CD14-positive monocyte (primary cell): ENCODE results near the gene CAMK4. TPM values are rescaled to one million over a fixed set of nuclear protein-coding genes. Genes with fewer than 3 reads are reported as not detected.

Source experiments
- DNase-seq, 3 donors: peaks; one replicate each; pipeline ENCODE4 v3.0.0-alpha.2; 2011 to 2022
- H2AFZ ChIP-seq: 2 replicates; pipeline ENCODE4 v1.6.0; 2012; ENCODE audit warnings: mild to moderate bottlenecking, low read depth, low read length, inconsistent platforms; ENCODE audit not compliant: insufficient read depth, poor library complexity, severe bottlenecking
- H3K27ac ChIP-seq, 2 donors: 1 replicate in 1 of 2; 2 replicates in 1 of 2; pipeline ENCODE4 v1.5.1; 2012 to 2013; ENCODE audit warnings: low read length in 2 of 2, control low read depth in 1 of 2, inconsistent platforms in 1 of 2, low read depth in 1 of 2, mild to moderate bottlenecking in 1 of 2
- H3K27me3 ChIP-seq, 2 donors: one replicate each; pipeline versions ENCODE4 v1.6.0 to v1.6.1; 2011 to 2013; ENCODE audit warnings: low read length in 2 of 2; ENCODE audit not compliant: control insufficient read depth in 2 of 2, insufficient read depth in 2 of 2
- H3K36me3 ChIP-seq, 2 donors: replicated peaks in 1 of 2; 1 replicate in 1 of 2; 2 replicates in 1 of 2; pipeline versions ENCODE4 v1.5.1 to v1.6.1; 2012 to 2013; ENCODE audit warnings: low read length in 2 of 2, control low read depth in 1 of 2, inconsistent platforms in 1 of 2, mild to moderate bottlenecking in 1 of 2; ENCODE audit not compliant: insufficient read depth in 2 of 2, control insufficient read depth in 1 of 2
- H3K4me1 ChIP-seq, 2 donors: 1 replicate in 1 of 2; 2 replicates in 1 of 2; pipeline versions ENCODE4 v1.5.1 to v1.6.1; 2012 to 2013; ENCODE audit warnings: low read length in 2 of 2, control low read depth in 1 of 2, inconsistent platforms in 1 of 2, mild to moderate bottlenecking in 1 of 2, moderate library complexity in 1 of 2; ENCODE audit not compliant: insufficient read depth in 2 of 2, control insufficient read depth in 1 of 2
- H3K4me2 ChIP-seq: replicated peaks from 2 replicates; pipeline ENCODE3; 2012; ENCODE audit warnings: low read length, moderate library complexity, mild to moderate bottlenecking; ENCODE audit not compliant: poor library complexity, severe bottlenecking; ENCODE audit errors: extremely low read depth
- H3K4me3 ChIP-seq, 3 experiments: fragments of 200-600 bp in 1 of 3; sonication (generic) in 1 of 3; replicated peaks in 1 of 3; 1 replicate in 2 of 3; 2 replicates in 1 of 3; pipeline ENCODE4 v1.5.1; 2011 to 2013; ENCODE audit warnings: low read length in 3 of 3, mild to moderate bottlenecking in 3 of 3, control low read depth in 2 of 3, low read depth in 2 of 3, inconsistent platforms in 1 of 3, moderate library complexity in 1 of 3
- H3K79me2 ChIP-seq: 2 replicates; pipeline ENCODE4 v1.6.0; 2012; ENCODE audit warnings: mild to moderate bottlenecking, control low read depth, inconsistent platforms, low read length, moderate library complexity; ENCODE audit not compliant: insufficient read depth
- H3K9ac ChIP-seq: 2 replicates; pipeline ENCODE4 v1.6.0; 2017; ENCODE audit warnings: low read length, mild to moderate bottlenecking; ENCODE audit not compliant: insufficient read depth, poor library complexity, severe bottlenecking
- H3K9me3 ChIP-seq, 2 donors: replicated peaks in 1 of 2; 1 replicate in 1 of 2; 2 replicates in 1 of 2; pipeline versions ENCODE4 v1.5.1 to v1.6.1; 2012 to 2013; ENCODE audit warnings: low read length in 2 of 2, control low read depth in 1 of 2; ENCODE audit not compliant: control insufficient read depth in 1 of 2, insufficient read depth in 1 of 2
- H4K20me1 ChIP-seq: 2 replicates; pipeline ENCODE4 v1.6.0; 2012; ENCODE audit warnings: mild to moderate bottlenecking, low read length, control low read depth, moderate library complexity; ENCODE audit not compliant: insufficient read depth
- H3K27ac Mint-ChIP-seq, 7 donors: one replicate each; pipeline ENCODE4 v1.8.0; 2020; ENCODE audit warnings: mild to moderate bottlenecking in 7 of 7, mixed read lengths in 7 of 7, moderate library complexity in 6 of 7, inconsistent platforms in 2 of 7
- H3K27me3 Mint-ChIP-seq, 3 donors: one replicate each; pipeline ENCODE4 v1.8.0; 2021 to 2022; ENCODE audit warnings: low read depth in 3 of 3, mild to moderate bottlenecking in 3 of 3, mixed read lengths in 3 of 3, moderate library complexity in 3 of 3, inconsistent platforms in 1 of 3
- H3K36me3 Mint-ChIP-seq, 2 donors: one replicate each; pipeline ENCODE4 v1.8.0; 2020; ENCODE audit warnings: mixed read lengths in 2 of 2, inconsistent platforms in 1 of 2, mild to moderate bottlenecking in 1 of 2
- H3K4me1 Mint-ChIP-seq: one replicate; pipeline ENCODE4 v1.8.0; 2020; ENCODE audit warnings: mild to moderate bottlenecking, mixed read lengths
- H3K4me3 Mint-ChIP-seq, 2 donors: one replicate each; pipeline ENCODE4 v1.8.0; 2020; ENCODE audit warnings: mild to moderate bottlenecking in 2 of 2, mixed read lengths in 2 of 2, moderate library complexity in 1 of 2
- H3K9me3 Mint-ChIP-seq, 7 donors: one replicate each; pipeline ENCODE4 v1.8.0; 2020 to 2022; ENCODE audit warnings: mixed read lengths in 7 of 7, mild to moderate bottlenecking in 6 of 7, moderate library complexity in 6 of 7, inconsistent platforms in 2 of 7
- WGBS: methylation state at CpG from one replicate; pipeline ENCODE4 v1.1.5; 2013; ENCODE audit warnings: missing lambda C conversion rate; ENCODE audit not compliant: insufficient coverage; 5-methylcytosine and 5-hydroxymethylcytosine counted together
- intact Hi-C, 2 donors: fragments of 100-400 bp; cut with micrococcal nuclease; formaldehyde crosslinking; loops; one replicate each; pipeline versions ENCODE4 v1.15.0 to v1.15.1; 2023
- polyA minus RNA-seq: library from RNA; depleted of rRNA, polyadenylated mRNA; stranded (reverse); fragments of >200 nt; gene quantifications from 2 replicates; pipeline ENCODE4 v1.2.3, GENCODE V29; 2012
- polyA plus RNA-seq, 3 donors: library from polyadenylated mRNA; depleted of rRNA in 1 of 3; unstranded in 2 of 3; stranded (reverse) in 1 of 3; fragments of 300-500 nt in 2 of 3; fragments of >200 nt in 1 of 3; fragmentation: Illumina TruSeq in 2 of 3; gene quantifications; 1 replicate in 2 of 3; 2 replicates in 1 of 3; pipeline ENCODE4 v1.2.3, GENCODE V29; 2012 to 2021
- total RNA-seq, 12 experiments: library from RNA in 1 of 12; stranded (reverse) in 1 of 12; fragments of 120-200 nt in 1 of 12; gene quantifications; one replicate each; pipeline ENCODE4 v1.2.4 and lab custom pipeline; 2013 to 2026; ENCODE audit warnings: mixed read lengths in 6 of 12, inconsistent platforms in 1 of 12
- TF ChIP-seq, protein P1 (sequence below): fragments of 200-600 bp; IDR thresholded peaks from one replicate; pipeline ENCODE4 v1.8.0; 2022; ENCODE audit warnings: antibody characterized with exemption, mild to moderate bottlenecking

CAMK4 gene
- total RNA-seq (2013) = 0.10 TPM
- polyA plus RNA-seq (under 1 TPM in 2 of 3 donors, not detected in 1; 0.24 to 0.28 TPM), polyA minus RNA-seq (under 0.01 TPM in 1 of 2 replicates, not detected in the other), total RNA-seq (lab: John Stamatoyannopoulos, UW) (0.06 to 10.8 (median 0.34) reads per million in 11 experiments)

DNA sequence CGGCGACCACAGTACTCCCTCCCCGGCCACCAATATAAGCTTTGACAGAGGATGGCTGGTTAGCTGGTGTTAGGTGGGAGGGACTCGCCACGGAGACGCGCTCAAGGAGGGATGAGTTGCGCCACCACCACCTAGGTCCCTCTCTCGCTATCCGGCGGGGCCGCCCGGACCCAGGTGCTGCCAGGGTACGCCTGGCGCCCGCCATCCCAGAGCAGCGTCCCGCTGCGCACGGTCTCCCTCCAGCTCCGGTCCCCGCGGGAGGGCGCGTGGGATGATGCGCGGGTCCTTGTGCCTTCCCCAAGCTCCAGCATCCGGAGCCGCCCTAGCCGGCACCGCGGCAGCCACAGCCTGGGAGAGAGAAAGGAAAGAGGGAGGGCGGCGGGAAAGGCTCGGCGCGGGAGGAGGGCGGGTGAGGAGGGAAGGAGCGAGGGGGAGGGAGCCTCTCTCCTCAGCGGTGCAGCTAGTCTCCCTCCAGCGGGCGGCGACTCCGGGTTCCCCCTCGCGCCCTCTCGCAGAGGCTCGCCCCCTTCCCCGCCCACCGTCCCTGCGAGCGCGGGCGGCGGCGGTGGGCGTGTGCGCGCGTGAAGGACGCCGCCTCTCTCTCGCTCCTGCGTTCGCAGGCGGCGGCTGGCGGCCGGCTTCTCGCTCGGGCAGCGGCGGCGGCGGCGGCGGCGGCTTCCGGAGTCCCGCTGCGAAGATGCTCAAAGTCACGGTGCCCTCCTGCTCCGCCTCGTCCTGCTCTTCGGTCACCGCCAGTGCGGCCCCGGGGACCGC, at the start of gene CAMK4:
Gene CAMK4, plus strand, starts transcription at position 598 of the 774 bp plus-strand sequence. Its CDS starts 100 bp downstream, at position 698.
- Histone ChIP-seq H3K9ac (no peak within 1 kb of the TSS), H3K27ac (no peak within 1 kb of the TSS), H3K4me3 (peak within 1 kb of the TSS in 1 of 3 experiments; percentile 54), H3K4me2 (peak within 1 kb of the TSS; percentile 61), H2AFZ (peak within 1 kb of the TSS; percentile 50), H3K79me2 (no peaks in the 10 kb centered on the region), H3K27me3 (peaks cover 45 to 53% of the 10 kb centered on the region in 2 donors), H4K20me1 (no peaks in the 10 kb centered on the region), H3K36me3 (no peaks in the 10 kb centered on the region), H3K4me1 (no peaks in the 10 kb centered on the region), H3K9me3 (no peaks in the 10 kb centered on the region)
- intact Hi-C loops = no loop called here
- H3K4me3 Mint-ChIP-seq = peak within 1 kb of the TSS; percentile 67 to 79
- no peak within 1 kb of the TSS for H3K27ac Mint-ChIP-seq
- DNase-seq = no peak
- peaks cover 0 to 5% (median 0%) of the 10 kb centered on the region in 7 donors for H3K9me3 Mint-ChIP-seq
- no peaks in the 10 kb centered on the region for H3K36me3 Mint-ChIP-seq
- H3K27me3 Mint-ChIP-seq = peaks cover 42 to 60% (median 45%) of the 10 kb centered on the region in 3 donors
- WGBS = under 1% methylated on average over 76 of the region's 89 CpGs
- H3K4me1 Mint-ChIP-seq = peaks cover 5% of the 10 kb centered on the region
- TF ChIP-seq, protein P1, sequence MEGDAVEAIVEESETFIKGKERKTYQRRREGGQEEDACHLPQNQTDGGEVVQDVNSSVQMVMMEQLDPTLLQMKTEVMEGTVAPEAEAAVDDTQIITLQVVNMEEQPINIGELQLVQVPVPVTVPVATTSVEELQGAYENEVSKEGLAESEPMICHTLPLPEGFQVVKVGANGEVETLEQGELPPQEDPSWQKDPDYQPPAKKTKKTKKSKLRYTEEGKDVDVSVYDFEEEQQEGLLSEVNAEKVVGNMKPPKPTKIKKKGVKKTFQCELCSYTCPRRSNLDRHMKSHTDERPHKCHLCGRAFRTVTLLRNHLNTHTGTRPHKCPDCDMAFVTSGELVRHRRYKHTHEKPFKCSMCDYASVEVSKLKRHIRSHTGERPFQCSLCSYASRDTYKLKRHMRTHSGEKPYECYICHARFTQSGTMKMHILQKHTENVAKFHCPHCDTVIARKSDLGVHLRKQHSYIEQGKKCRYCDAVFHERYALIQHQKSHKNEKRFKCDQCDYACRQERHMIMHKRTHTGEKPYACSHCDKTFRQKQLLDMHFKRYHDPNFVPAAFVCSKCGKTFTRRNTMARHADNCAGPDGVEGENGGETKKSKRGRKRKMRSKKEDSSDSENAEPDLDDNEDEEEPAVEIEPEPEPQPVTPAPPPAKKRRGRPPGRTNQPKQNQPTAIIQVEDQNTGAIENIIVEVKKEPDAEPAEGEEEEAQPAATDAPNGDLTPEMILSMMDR = no peak

DNA sequence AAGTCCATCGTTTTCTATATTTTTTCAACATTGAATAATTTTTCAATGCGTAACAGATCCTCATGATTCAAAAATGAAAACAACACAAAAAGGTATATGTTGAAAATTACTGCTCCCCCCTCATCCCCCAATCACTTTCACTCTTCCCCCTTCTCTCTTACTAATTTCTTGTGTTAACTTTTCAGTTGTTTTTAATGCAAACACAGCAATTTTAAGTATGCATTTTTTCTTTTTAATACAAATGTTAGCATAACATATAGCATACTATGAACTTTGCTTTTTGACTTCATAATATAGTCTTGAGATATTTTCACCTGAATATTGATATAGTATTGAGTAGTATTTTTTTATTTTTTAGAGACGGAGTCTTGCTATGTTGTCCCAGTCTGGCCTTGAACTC, 41.1 kb upstream of the CAMK4 start:
- H3K9me3 Mint-ChIP-seq = peaks cover 0 to 1% (median 0%) of the 10 kb centered on the region in 7 donors
- DNase-seq = no peak
- H3K27me3 Mint-ChIP-seq = peaks cover 0 to 1% (median 0%) of the 10 kb centered on the region in 3 donors
- H4K20me1 ChIP-seq = no peaks in the 10 kb centered on the region
- H3K9ac ChIP-seq = no peak overlapping the region
- TF ChIP-seq, protein P1 = no peak
- H3K4me1 Mint-ChIP-seq = no peaks in the 10 kb centered on the region
- WGBS = no CpG with 5 or more reads among the region's 3 CpGs
- no peaks in the 10 kb centered on the region for H3K79me2 ChIP-seq
- H2AFZ ChIP-seq = no peak overlapping the region
- no peaks in the 10 kb centered on the region for H3K9me3 ChIP-seq
- no peak overlapping the region for H3K4me2 ChIP-seq
- no peak overlapping the region for H3K4me3 ChIP-seq
- no peaks in the 10 kb centered on the region for H3K36me3 ChIP-seq
- no peaks in the 10 kb centered on the region for H3K4me1 ChIP-seq
- no peak overlapping the region for H3K4me3 Mint-ChIP-seq
- no peak overlapping the region for H3K27ac ChIP-seq
- no peaks in the 10 kb centered on the region for H3K27me3 ChIP-seq
- intact Hi-C loops = no loop called here
- H3K36me3 Mint-ChIP-seq = no peaks in the 10 kb centered on the region
- H3K27ac Mint-ChIP-seq = no peak overlapping the region
